Progenitor cell of endocrine pancreas (in vitro differentiated cells): Measurements from ENCODE around the gene PCP2. TPM values are rescaled to one million over a fixed set of nuclear protein-coding genes. Genes with fewer than 3 reads are reported as not detected.

Source experiments
- DNase-seq: peaks from one replicate; pipeline ENCODE4 v3.0.0; 2021; ENCODE audit warnings: low spot score; ENCODE audit not compliant: unreplicated experiment
- H3K27ac Mint-ChIP-seq: 2 replicates; pipeline ENCODE4 v1.8.0; 2021; ENCODE audit warnings: mild to moderate bottlenecking, moderate library complexity, mixed read lengths
- H3K27me3 Mint-ChIP-seq: 2 replicates; pipeline ENCODE4 v1.8.0; 2021; ENCODE audit warnings: mixed read lengths
- H3K36me3 Mint-ChIP-seq: 2 replicates; pipeline ENCODE4 v1.8.0; 2022; ENCODE audit warnings: mixed read lengths; ENCODE audit not compliant: insufficient read depth
- H3K4me1 Mint-ChIP-seq: 2 replicates; pipeline ENCODE4 v1.8.0; 2021; ENCODE audit warnings: low read depth, mixed read lengths
- H3K4me3 Mint-ChIP-seq: 2 replicates; pipeline ENCODE4 v1.8.0; 2021; ENCODE audit warnings: low read depth, mild to moderate bottlenecking, moderate library complexity, mixed read lengths
- H3K9me3 Mint-ChIP-seq: 2 replicates; pipeline ENCODE4 v1.8.0; 2021; ENCODE audit warnings: low read depth, mixed read lengths
- CTCF ChIP-seq: fragments of 200-600 bp; sonication (generic); IDR thresholded peaks from one replicate; pipeline ENCODE4 v1.5.0; 2021; ENCODE audit warnings: antibody characterized with exemption, mild to moderate bottlenecking; ENCODE audit not compliant: unreplicated experiment
- total RNA-seq: library from RNA; stranded (reverse); gene quantifications from 2 replicates; pipeline ENCODE4 v1.2.1, GENCODE V29; 2021

Gene PCP2
- total RNA-seq, 1 donor from 2014 or later = 2.0 TPM

- H3K4me3 Mint-ChIP-seq = peak overlapping the region; percentile 66
- H3K36me3 Mint-ChIP-seq = no peaks in the 10 kb centered on the region
- no peak for DNase-seq
- H3K4me1 Mint-ChIP-seq = peaks cover 2% of the 10 kb centered on the region
- no peak overlapping the region for H3K27ac Mint-ChIP-seq
- no peak for TF ChIP-seq CTCF
- no peaks in the 10 kb centered on the region for H3K9me3 Mint-ChIP-seq
- peaks cover 31% of the 10 kb centered on the region for H3K27me3 Mint-ChIP-seq
These were observed 46.5 kb upstream of the PCP2 start for GRCh38 chr19:7679771-7680605.

- DNase-seq = no peak
- peak overlapping the region; percentile 55 for H3K4me3 Mint-ChIP-seq
- no peak for TF ChIP-seq CTCF
- no peaks in the 10 kb centered on the region for H3K9me3 Mint-ChIP-seq
- peaks cover 37% of the 10 kb centered on the region for H3K27me3 Mint-ChIP-seq
- peak overlapping the region; percentile 62 for H3K27ac Mint-ChIP-seq
- peaks cover 2% of the 10 kb centered on the region for H3K4me1 Mint-ChIP-seq
- no peaks in the 10 kb centered on the region for H3K36me3 Mint-ChIP-seq
These were observed 45.6 kb upstream of the PCP2 start for GRCh38 chr19:7678971-7679751.

- Mint-ChIP-seq H3K36me3 (no peaks in the 10 kb centered on the region), H3K4me3 (no peak overlapping the region), H3K27me3 (peaks cover 50% of the 10 kb centered on the region), H3K27ac (no peak overlapping the region), H3K4me1 (peaks cover 2% of the 10 kb centered on the region), H3K9me3 (no peaks in the 10 kb centered on the region)
- no peak for DNase-seq
- no peak for TF ChIP-seq CTCF
These were observed 44.3 kb upstream of the PCP2 start for GRCh38 chr19:7677669-7678311.

- peaks cover 57% of the 10 kb centered on the region for H3K27me3 Mint-ChIP-seq
- H3K4me3 Mint-ChIP-seq = no peak within 1 kb of the TSS
- peaks cover 1% of the 10 kb centered on the region for H3K4me1 Mint-ChIP-seq
- no peaks in the 10 kb centered on the region for H3K36me3 Mint-ChIP-seq
- no peak for TF ChIP-seq CTCF
- no peaks in the 10 kb centered on the region for H3K9me3 Mint-ChIP-seq
- no peak for DNase-seq
- no peak within 1 kb of the TSS for H3K27ac Mint-ChIP-seq
These were observed 43.3 kb upstream of the PCP2 start, which contains the start of gene MCEMP1 for GRCh38 chr19:7676854-7677253. Gene MCEMP1, plus strand, starts transcription at chr19:7677090. Its CDS starts 31 bp downstream, at chr19:7677121.

- no peaks in the 10 kb centered on the region for H3K36me3 Mint-ChIP-seq
- no peak overlapping the region for H3K4me3 Mint-ChIP-seq
- no peak for TF ChIP-seq CTCF
- peaks cover 62% of the 10 kb centered on the region for H3K27me3 Mint-ChIP-seq
- DNase-seq = no peak
- H3K27ac Mint-ChIP-seq = no peak overlapping the region
- H3K9me3 Mint-ChIP-seq = no peaks in the 10 kb centered on the region
- H3K4me1 Mint-ChIP-seq = no peaks in the 10 kb centered on the region
These were observed 42.9 kb upstream of the PCP2 start for GRCh38 chr19:7676376-7676775.
